ENCODE data around the gene LEP.
A peak's percentile ranks its signal among the peaks of the same experiment; 100 is the strongest.
"Not testable (repeated sequence)": the region's sequence is repeated elsewhere in the genome, so short reads cannot be mapped to it uniquely, and the experiment has no call there.

LEP gene

DNA sequence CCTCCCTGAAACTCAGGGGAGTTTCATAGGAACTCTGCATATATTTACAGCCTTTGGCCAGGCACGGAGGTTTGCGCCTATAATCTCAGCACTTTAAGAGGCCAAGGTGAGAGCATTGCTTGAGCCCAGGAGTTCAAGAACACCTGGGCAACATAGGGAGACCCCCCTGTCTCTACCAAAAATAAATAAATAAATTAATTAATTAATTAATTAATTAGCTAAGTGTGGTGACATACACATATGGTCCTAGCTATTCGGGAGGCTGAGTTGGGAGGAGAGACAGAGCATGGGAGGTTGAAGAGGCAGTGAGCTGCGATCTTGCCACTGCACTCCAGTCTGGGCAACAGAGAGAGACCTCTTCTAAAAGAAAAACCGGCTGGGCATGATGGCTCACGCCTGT lies 9.4 kb upstream of the LEP start:
- no peak overlapping the region for H3K4me3 ChIP-seq (ENCODE audit: control insufficient read depth, low read depth, low read length)
- DNase-seq (ENCODE audit: low read depth): no peak
- TF ChIP-seq, protein P1, sequence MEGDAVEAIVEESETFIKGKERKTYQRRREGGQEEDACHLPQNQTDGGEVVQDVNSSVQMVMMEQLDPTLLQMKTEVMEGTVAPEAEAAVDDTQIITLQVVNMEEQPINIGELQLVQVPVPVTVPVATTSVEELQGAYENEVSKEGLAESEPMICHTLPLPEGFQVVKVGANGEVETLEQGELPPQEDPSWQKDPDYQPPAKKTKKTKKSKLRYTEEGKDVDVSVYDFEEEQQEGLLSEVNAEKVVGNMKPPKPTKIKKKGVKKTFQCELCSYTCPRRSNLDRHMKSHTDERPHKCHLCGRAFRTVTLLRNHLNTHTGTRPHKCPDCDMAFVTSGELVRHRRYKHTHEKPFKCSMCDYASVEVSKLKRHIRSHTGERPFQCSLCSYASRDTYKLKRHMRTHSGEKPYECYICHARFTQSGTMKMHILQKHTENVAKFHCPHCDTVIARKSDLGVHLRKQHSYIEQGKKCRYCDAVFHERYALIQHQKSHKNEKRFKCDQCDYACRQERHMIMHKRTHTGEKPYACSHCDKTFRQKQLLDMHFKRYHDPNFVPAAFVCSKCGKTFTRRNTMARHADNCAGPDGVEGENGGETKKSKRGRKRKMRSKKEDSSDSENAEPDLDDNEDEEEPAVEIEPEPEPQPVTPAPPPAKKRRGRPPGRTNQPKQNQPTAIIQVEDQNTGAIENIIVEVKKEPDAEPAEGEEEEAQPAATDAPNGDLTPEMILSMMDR (IDR thresholded peaks at IDR 0.05; ENCODE audit: control insufficient read depth, insufficient read depth, low read depth, low read length, missing control alignments): no peak

- H3K4me3 ChIP-seq (ENCODE audit: control insufficient read depth, low read depth, low read length): no peak overlapping the region
- TF ChIP-seq, protein P1 (IDR thresholded peaks at IDR 0.05; ENCODE audit: control insufficient read depth, insufficient read depth, low read depth, low read length, missing control alignments): no peak
- no peak for DNase-seq (ENCODE audit: low read depth)
Observed at GRCh38 chr7:128233471-128233870, 7.6 kb upstream of the LEP start.

DNA sequence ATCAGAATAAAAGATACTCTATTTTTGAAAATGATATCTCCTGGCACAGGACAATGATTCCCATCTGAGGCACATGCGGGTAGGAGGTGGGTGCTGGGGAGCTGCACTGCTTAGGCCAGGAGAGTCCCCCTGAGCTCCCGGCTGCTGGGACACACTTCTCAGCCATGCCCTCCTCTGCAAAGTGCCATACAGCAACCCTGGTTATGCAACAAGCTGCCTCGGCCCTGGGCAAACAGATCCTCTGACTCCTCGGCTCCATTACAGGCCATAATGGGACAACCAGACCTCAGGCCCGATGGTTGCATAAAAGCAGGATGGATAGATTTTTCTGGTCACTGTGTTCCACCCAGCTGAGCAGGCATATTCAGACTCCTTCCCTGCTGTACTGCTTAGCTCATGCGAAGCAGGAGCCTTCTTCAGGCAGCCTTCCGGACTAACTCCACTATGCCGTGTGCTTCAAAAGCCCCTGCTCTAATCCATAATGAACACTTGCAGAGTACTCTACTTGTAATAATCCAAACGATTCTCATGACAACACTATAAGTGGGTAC lies 6.5 kb upstream of the LEP start:
- no peak for DNase-seq (ENCODE audit: low read depth)
- no peak overlapping the region for H3K4me3 ChIP-seq (ENCODE audit: control insufficient read depth, low read depth, low read length)
- TF ChIP-seq, protein P1 (IDR thresholded peaks at IDR 0.05; ENCODE audit: control insufficient read depth, insufficient read depth, low read depth, low read length, missing control alignments): no peak

DNA sequence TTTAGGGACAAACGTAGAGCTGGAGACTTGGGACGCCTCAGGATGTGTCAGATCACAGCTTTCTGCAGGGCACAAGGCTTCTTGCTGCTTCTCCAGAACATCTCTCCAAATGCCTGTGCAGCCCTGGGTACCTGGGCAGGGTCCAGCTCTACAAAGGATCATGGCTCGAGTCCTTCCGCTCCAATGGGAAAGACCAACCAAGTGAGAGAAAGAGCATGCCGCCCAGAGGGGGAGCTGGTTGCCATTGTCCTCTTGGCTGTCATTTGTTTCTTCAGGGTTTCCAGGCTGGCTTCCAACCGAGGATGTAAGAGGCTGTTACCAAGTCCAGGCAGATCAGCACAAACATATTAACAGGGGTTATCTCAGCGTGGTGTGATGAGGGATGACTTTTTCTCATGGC lies 5.6 kb upstream of the LEP start:
- no peak for DNase-seq (ENCODE audit: low read depth)
- no peak overlapping the region for H3K4me3 ChIP-seq (ENCODE audit: control insufficient read depth, low read depth, low read length)
- TF ChIP-seq, protein P1 (IDR thresholded peaks at IDR 0.05; ENCODE audit: control insufficient read depth, insufficient read depth, low read depth, low read length, missing control alignments): no peak

DNA sequence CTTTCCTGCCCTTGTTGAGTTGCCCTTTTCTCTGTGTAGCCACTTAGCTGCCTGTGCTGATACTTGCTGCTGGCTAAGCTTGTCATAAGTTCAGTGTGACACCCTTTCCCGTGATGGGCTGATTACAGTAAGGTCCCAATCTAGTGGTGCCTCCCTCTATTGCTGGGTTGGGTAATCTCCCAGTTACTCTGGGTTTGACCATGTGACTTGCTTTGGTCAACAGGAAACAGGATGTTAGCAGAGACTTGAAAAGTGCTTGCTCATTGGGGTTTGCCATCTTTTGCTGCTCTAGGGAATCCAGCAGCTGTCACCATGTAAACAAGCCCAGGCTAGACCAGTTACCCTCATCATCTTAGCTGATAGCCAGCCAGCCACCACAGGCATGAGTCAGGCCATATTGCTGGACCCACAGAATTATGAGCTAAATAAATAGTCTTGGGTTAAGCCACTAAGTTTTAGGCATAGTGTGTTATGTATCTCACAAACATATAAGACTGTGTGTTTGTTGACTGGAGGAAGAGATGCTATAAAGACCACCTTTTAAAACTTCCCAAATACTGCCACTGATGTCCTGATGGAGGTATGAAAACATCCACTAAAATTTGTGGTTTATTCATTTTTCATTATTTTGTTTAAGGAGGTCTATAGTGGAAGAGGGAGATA lies 4.0 kb upstream of the LEP start:
- no peak overlapping the region for H3K4me3 ChIP-seq (ENCODE audit: control insufficient read depth, low read depth, low read length)
- TF ChIP-seq, protein P1 (IDR thresholded peaks at IDR 0.05; ENCODE audit: control insufficient read depth, insufficient read depth, low read depth, low read length, missing control alignments): no peak
- peak; percentile 62 for DNase-seq (ENCODE audit: low read depth)

DNA sequence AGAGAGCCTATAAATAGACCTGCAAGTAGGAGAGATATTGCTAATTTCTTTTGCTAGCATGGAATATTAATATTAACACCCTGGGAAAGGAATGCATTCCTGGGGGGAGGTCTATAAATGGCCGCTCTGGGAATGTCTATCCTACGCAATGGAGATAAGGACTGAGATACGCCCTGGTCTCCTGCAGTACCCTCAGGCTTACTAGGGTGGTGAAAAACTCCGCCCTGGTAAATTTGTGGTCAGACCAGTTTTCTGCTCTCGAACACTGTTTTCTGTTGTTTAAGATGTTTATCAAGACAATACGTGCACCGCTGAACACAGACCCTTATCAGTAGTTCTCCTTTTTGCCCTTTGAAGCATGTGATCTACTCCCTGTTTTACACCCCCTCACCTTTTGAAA lies 1.9 kb upstream of the LEP start:
- not testable (repeated sequence) for H3K4me3 ChIP-seq (ENCODE audit: control insufficient read depth, low read depth, low read length); DNase-seq (ENCODE audit: low read depth)

GRCh38 chr7:128242661-128243060 lies 1.6 kb downstream of the LEP start:
- TF ChIP-seq, protein P1 (IDR thresholded peaks at IDR 0.05; ENCODE audit: control insufficient read depth, insufficient read depth, low read depth, low read length, missing control alignments): no peak
- no peak for DNase-seq (ENCODE audit: low read depth)
- H3K4me3 ChIP-seq (ENCODE audit: control insufficient read depth, low read depth, low read length): no peak overlapping the region

Data from AG09309 (cell line).